GM19238 (cell line): ENCODE results near the gene SEC14L2.
"Not testable (repeated sequence)": the region's sequence is repeated elsewhere in the genome, so short reads cannot be mapped to it uniquely, and the experiment has no call there.

Experiments
- DNase-seq: peaks from one replicate; pipeline ENCODE4 v3.0.0; 2011; ENCODE audit warnings: low spot score; ENCODE audit not compliant: insufficient read length

Gene SEC14L2

GRCh38 chr22:30375312-30375849 is 21.4 kb upstream of the SEC14L2 start:
- no peak for DNase-seq

GRCh38 chr22:30380011-30380410 is 16.8 kb upstream of the SEC14L2 start:
- DNase-seq, result no peak

GRCh38 chr22:30381264-30381663 is 15.6 kb upstream of the SEC14L2 start:
- no peak for DNase-seq

GRCh38 chr22:30382340-30382739 is 14.5 kb upstream of the SEC14L2 start:
- DNase-seq, result no peak

GRCh38 chr22:30383061-30383460 is 13.8 kb upstream of the SEC14L2 start:
- DNase-seq, result no peak

- DNase-seq, result no peak
Measured at GRCh38 chr22:30385942-30386341, 10.9 kb upstream of the SEC14L2 start.

GRCh38 chr22:30386608-30386959 is 10.2 kb upstream of the SEC14L2 start:
- DNase-seq, result no peak

GRCh38 chr22:30386960-30387827 is 9.6 kb upstream of the SEC14L2 start, which contains the start of gene RNF215:
RNF215 (minus strand) TSS chr22:30387411; CDS start chr22:30387313, 98 bp downstream.
- peak; percentile 92 for DNase-seq

GRCh38 chr22:30390974-30391691 is 5.7 kb upstream of the SEC14L2 start:
- peak; percentile 76 for DNase-seq

GRCh38 chr22:30392661-30393321 is 4.0 kb upstream of the SEC14L2 start:
- DNase-seq, result no peak

- DNase-seq, result no peak
Measured at GRCh38 chr22:30393322-30393680, 3.5 kb upstream of the SEC14L2 start.

GRCh38 chr22:30393885-30394284 is 2.9 kb upstream of the SEC14L2 start:
- no peak for DNase-seq

- no peak for DNase-seq
Measured at GRCh38 chr22:30397656-30398635, 1.1 kb downstream of the SEC14L2 start.

- no peak for DNase-seq
Measured at GRCh38 chr22:30398685-30399680, 2.2 kb downstream of the SEC14L2 start.

GRCh38 chr22:30399718-30400117 is 2.9 kb downstream of the SEC14L2 start:
- DNase-seq, result no peak

GRCh38 chr22:30400159-30400558 is 3.3 kb downstream of the SEC14L2 start:
- no peak for DNase-seq

GRCh38 chr22:30401024-30401423 is 4.2 kb downstream of the SEC14L2 start:
- not testable (repeated sequence) for DNase-seq

- DNase-seq, result no peak
Measured at GRCh38 chr22:30402028-30402765, 5.4 kb downstream of the SEC14L2 start.

GRCh38 chr22:30402766-30403104 is 5.9 kb downstream of the SEC14L2 start:
- DNase-seq, result not testable (repeated sequence)
